ENCODE data around the gene OPTC. TPM values are rescaled to one million over a fixed set of nuclear protein-coding genes. Genes with fewer than 3 reads are reported as not detected.

The OPTC gene
- total RNA-seq, 1 donor from 2014 or later, result not detected

- H3K27ac Mint-ChIP-seq, result no peak overlapping the region
- H3K4me3 Mint-ChIP-seq, result peak overlapping the region; percentile 61
- H3K27me3 Mint-ChIP-seq (ENCODE audit: insufficient read depth), result peaks cover 8% of the 10 kb centered on the region
- no peaks in the 10 kb centered on the region for H3K36me3 Mint-ChIP-seq (ENCODE audit: low read depth)
- H3K4me1 Mint-ChIP-seq (ENCODE audit: low read depth), result peaks cover 10% of the 10 kb centered on the region
- H3K9me3 Mint-ChIP-seq, result no peaks in the 10 kb centered on the region
- no peak for DNase-seq (ENCODE audit: low spot score)
- intact Hi-C loops (cut with micrococcal nuclease), result loop anchor here (1.0 kb wide), 3 partner anchors 146 to 219 kb away; no protein-coding TSS in a partner anchor
Observed at GRCh38 chr1:203486618-203487370, 7.2 kb upstream of the OPTC start.

GRCh38 chr1:203488539-203488938 is 5.4 kb upstream of the OPTC start:
- intact Hi-C loops (cut with micrococcal nuclease), result no loop called here
- Mint-ChIP-seq H3K27ac (no peak overlapping the region), H3K4me3 (peak overlapping the region; percentile 16), H3K4me1 (ENCODE audit: low read depth) (peaks cover 10% of the 10 kb centered on the region), H3K9me3 (no peaks in the 10 kb centered on the region), H3K27me3 (ENCODE audit: insufficient read depth) (peaks cover 12% of the 10 kb centered on the region), H3K36me3 (ENCODE audit: low read depth) (no peaks in the 10 kb centered on the region)
- no peak for DNase-seq (ENCODE audit: low spot score)

GRCh38 chr1:203490607-203491006 is 3.3 kb upstream of the OPTC start:
- Mint-ChIP-seq H3K27me3 (ENCODE audit: insufficient read depth) (peaks cover 14% of the 10 kb centered on the region), H3K27ac (no peak overlapping the region), H3K4me3 (no peak overlapping the region), H3K4me1 (ENCODE audit: low read depth) (peaks cover 10% of the 10 kb centered on the region), H3K9me3 (no peaks in the 10 kb centered on the region), H3K36me3 (ENCODE audit: low read depth) (no peaks in the 10 kb centered on the region)
- intact Hi-C loops (cut with micrococcal nuclease), result no loop called here
- no peak for DNase-seq (ENCODE audit: low spot score)

GRCh38 chr1:203491664-203492063 is 2.3 kb upstream of the OPTC start:
- Mint-ChIP-seq H3K27me3 (ENCODE audit: insufficient read depth) (peaks cover 22% of the 10 kb centered on the region), H3K4me1 (ENCODE audit: low read depth) (peaks cover 10% of the 10 kb centered on the region), H3K4me3 (no peak overlapping the region), H3K9me3 (no peaks in the 10 kb centered on the region), H3K27ac (no peak overlapping the region), H3K36me3 (ENCODE audit: low read depth) (no peaks in the 10 kb centered on the region)
- intact Hi-C loops (cut with micrococcal nuclease), result no loop called here
- DNase-seq (ENCODE audit: low spot score), result no peak

- Mint-ChIP-seq H3K27ac (no peak overlapping the region), H3K27me3 (ENCODE audit: insufficient read depth) (peaks cover 24% of the 10 kb centered on the region)
- no peak for DNase-seq (ENCODE audit: low spot score)
Observed at GRCh38 chr1:203492082-203492747, 1.7 kb upstream of the OPTC start.

GRCh38 chr1:203492748-203493130 is 1.2 kb upstream of the OPTC start:
- no peaks in the 10 kb centered on the region for H3K36me3 Mint-ChIP-seq (ENCODE audit: low read depth)
- peaks cover 10% of the 10 kb centered on the region for H3K4me1 Mint-ChIP-seq (ENCODE audit: low read depth)
- H3K27ac Mint-ChIP-seq, result no peak overlapping the region
- H3K27me3 Mint-ChIP-seq (ENCODE audit: insufficient read depth), result peaks cover 24% of the 10 kb centered on the region
- DNase-seq (ENCODE audit: low spot score), result no peak
- H3K9me3 Mint-ChIP-seq, result no peaks in the 10 kb centered on the region
- no peak overlapping the region for H3K4me3 Mint-ChIP-seq
- intact Hi-C loops (cut with micrococcal nuclease), result no loop called here

More at GRCh38 chr1:203492082-203492747, 1.7 kb upstream of the OPTC start:
- no peaks in the 10 kb centered on the region for H3K9me3 Mint-ChIP-seq
- H3K4me1 Mint-ChIP-seq (ENCODE audit: low read depth), result peaks cover 10% of the 10 kb centered on the region
- H3K36me3 Mint-ChIP-seq (ENCODE audit: low read depth), result no peaks in the 10 kb centered on the region
- intact Hi-C loops (cut with micrococcal nuclease), result no loop called here
- no peak overlapping the region for H3K4me3 Mint-ChIP-seq

GRCh38 chr1:203495845-203496244 is 1.9 kb downstream of the OPTC start:
- Mint-ChIP-seq H3K27me3 (ENCODE audit: insufficient read depth) (peaks cover 23% of the 10 kb centered on the region), H3K4me1 (ENCODE audit: low read depth) (no peaks in the 10 kb centered on the region), H3K4me3 (no peak overlapping the region), H3K27ac (no peak overlapping the region), H3K36me3 (ENCODE audit: low read depth) (no peaks in the 10 kb centered on the region), H3K9me3 (no peaks in the 10 kb centered on the region)
- intact Hi-C loops (cut with micrococcal nuclease), result no loop called here
- DNase-seq (ENCODE audit: low spot score), result no peak

- no peaks in the 10 kb centered on the region for H3K9me3 Mint-ChIP-seq
- DNase-seq (ENCODE audit: low spot score), result no peak
Observed at GRCh38 chr1:203497269-203497777, 3.4 kb downstream of the OPTC start.

GRCh38 chr1:203499643-203500278 is 5.8 kb downstream of the OPTC start:
- no peaks in the 10 kb centered on the region for H3K36me3 Mint-ChIP-seq (ENCODE audit: low read depth)

More at GRCh38 chr1:203497269-203497777, 3.4 kb downstream of the OPTC start:
- no peaks in the 10 kb centered on the region for H3K4me1 Mint-ChIP-seq (ENCODE audit: low read depth)
- H3K36me3 Mint-ChIP-seq (ENCODE audit: low read depth), result no peaks in the 10 kb centered on the region
- peaks cover 16% of the 10 kb centered on the region for H3K27me3 Mint-ChIP-seq (ENCODE audit: insufficient read depth)
- no peak overlapping the region for H3K4me3 Mint-ChIP-seq
- no peak overlapping the region for H3K27ac Mint-ChIP-seq
- intact Hi-C loops (cut with micrococcal nuclease), result no loop called here

GRCh38 chr1:203500279-203500678 is 6.3 kb downstream of the OPTC start:
- no peak for DNase-seq (ENCODE audit: low spot score)
- peaks cover 19% of the 10 kb centered on the region for H3K27me3 Mint-ChIP-seq (ENCODE audit: insufficient read depth)
- H3K36me3 Mint-ChIP-seq (ENCODE audit: low read depth), result no peaks in the 10 kb centered on the region
- no peak overlapping the region for H3K4me3 Mint-ChIP-seq
- intact Hi-C loops (cut with micrococcal nuclease), result loop anchor here (10.0 kb wide), 1 partner anchor 295 kb away; the partner anchor contains the start of genes ZBED6 and ZC3H11A
- H3K27ac Mint-ChIP-seq, result peak overlapping the region; percentile 80
- H3K9me3 Mint-ChIP-seq, result no peaks in the 10 kb centered on the region
- H3K4me1 Mint-ChIP-seq (ENCODE audit: low read depth), result peaks cover 8% of the 10 kb centered on the region

More at GRCh38 chr1:203499643-203500278, 5.8 kb downstream of the OPTC start:
- intact Hi-C loops (cut with micrococcal nuclease), result loop anchor here (10.0 kb wide), 1 partner anchor 295 kb away; the partner anchor contains the start of genes ZBED6 and ZC3H11A
- no peak overlapping the region for H3K4me3 Mint-ChIP-seq
- DNase-seq (ENCODE audit: low spot score), result no peak
- no peaks in the 10 kb centered on the region for H3K9me3 Mint-ChIP-seq
- peaks cover 4% of the 10 kb centered on the region for H3K4me1 Mint-ChIP-seq (ENCODE audit: low read depth)
- peaks cover 19% of the 10 kb centered on the region for H3K27me3 Mint-ChIP-seq (ENCODE audit: insufficient read depth)
- peak overlapping the region; percentile 40 for H3K27ac Mint-ChIP-seq

- H3K27ac Mint-ChIP-seq, result no peak overlapping the region
- no peaks in the 10 kb centered on the region for H3K9me3 Mint-ChIP-seq
- peaks cover 9% of the 10 kb centered on the region for H3K27me3 Mint-ChIP-seq (ENCODE audit: insufficient read depth)
- H3K4me3 Mint-ChIP-seq, result no peak overlapping the region
- DNase-seq (ENCODE audit: low spot score), result no peak
- intact Hi-C loops (cut with micrococcal nuclease), result loop anchor here (1.0 to 10.0 kb wide), 4 partner anchors 125 to 291 kb away; partner anchors contain the start of genes LAX1, ZBED6 and ZC3H11A
- peaks cover 8% of the 10 kb centered on the region for H3K4me1 Mint-ChIP-seq (ENCODE audit: low read depth)
- no peaks in the 10 kb centered on the region for H3K36me3 Mint-ChIP-seq (ENCODE audit: low read depth)
Observed at GRCh38 chr1:203503836-203504235, 9.9 kb downstream of the OPTC start.

GRCh38 chr1:203504400-203505250 is 10.7 kb downstream of the OPTC start:
- Mint-ChIP-seq H3K4me3 (no peak overlapping the region), H3K4me1 (ENCODE audit: low read depth) (peaks cover 8% of the 10 kb centered on the region), H3K9me3 (no peaks in the 10 kb centered on the region), H3K27me3 (ENCODE audit: insufficient read depth) (peaks cover 9% of the 10 kb centered on the region), H3K27ac (no peak overlapping the region), H3K36me3 (ENCODE audit: low read depth) (no peaks in the 10 kb centered on the region)
- intact Hi-C loops (cut with micrococcal nuclease), result loop anchor here (1.0 to 10.0 kb wide), 4 partner anchors 124 to 290 kb away; partner anchors contain the start of genes LAX1, ZBED6 and ZC3H11A
- DNase-seq (ENCODE audit: low spot score), result peak; percentile 59

Measured in activated T-helper 1 cell treated with anti-CD3 and anti-CD28 coated beads, Interleukin-12 subunit alpha, Interleukin-12 subunit beta, Interleukin-2, Interleukin-4 antibody, amounts not matched to agents 30 ng/mL and 10 ng/mL and 1 ng/mL, durations not matched to agents 14 hours and 24 hours and 36 hours (primary cell).